Skeletal muscle tissue (tissue), 4 donors: Measurements from ENCODE around the gene TMEM181. TPM values are rescaled to one million over a fixed set of nuclear protein-coding genes. Genes with fewer than 3 reads are reported as not detected.
"Not testable (repeated sequence)": the region's sequence is repeated elsewhere in the genome, so short reads cannot be mapped to it uniquely, and the experiment has no call there.

Experiments
- H3K27ac ChIP-seq: one replicate; pipeline ENCODE4 v1.7.0; 2013; ENCODE audit warnings: mild to moderate bottlenecking, low read depth, low read length, inconsistent platforms
- H3K27me3 ChIP-seq, 3 donors: one replicate each; pipeline ENCODE4 v1.7.0; 2013; ENCODE audit warnings: low read length in 3 of 3; ENCODE audit not compliant: control insufficient read depth in 3 of 3, insufficient read depth in 3 of 3
- H3K36me3 ChIP-seq, 3 donors: one replicate each; pipeline ENCODE4 v1.7.0; 2013; ENCODE audit warnings: low read length in 3 of 3; ENCODE audit not compliant: control insufficient read depth in 3 of 3, insufficient read depth in 3 of 3
- H3K4me1 ChIP-seq, 3 donors: one replicate each; pipeline ENCODE4 v1.7.0; 2013; ENCODE audit warnings: low read length in 3 of 3, mild to moderate bottlenecking in 3 of 3; ENCODE audit not compliant: control insufficient read depth in 3 of 3, insufficient read depth in 3 of 3
- H3K4me3 ChIP-seq, 3 donors: one replicate each; pipeline ENCODE4 v1.7.0; 2013; ENCODE audit warnings: low read length in 3 of 3
- H3K9ac ChIP-seq, 3 donors: one replicate each; pipeline ENCODE4 v1.7.0; 2013; ENCODE audit warnings: low read length in 3 of 3, mild to moderate bottlenecking in 3 of 3, moderate library complexity in 2 of 3, low read depth in 1 of 3
- H3K9me3 ChIP-seq, 3 donors: one replicate each; pipeline ENCODE4 v1.7.0; 2013; ENCODE audit warnings: low read length in 3 of 3; ENCODE audit not compliant: control insufficient read depth in 3 of 3
- total RNA-seq: library from RNA; depleted of rRNA; stranded (reverse); fragments of >200 nt; gene quantifications from one replicate; pipeline ENCODE4 v1.2.3, GENCODE V29; 2014
- donor health status: Osteomylitis.

TMEM181 gene
- total RNA-seq, 1 donor from 2014 or later = 17.2 TPM

DNA sequence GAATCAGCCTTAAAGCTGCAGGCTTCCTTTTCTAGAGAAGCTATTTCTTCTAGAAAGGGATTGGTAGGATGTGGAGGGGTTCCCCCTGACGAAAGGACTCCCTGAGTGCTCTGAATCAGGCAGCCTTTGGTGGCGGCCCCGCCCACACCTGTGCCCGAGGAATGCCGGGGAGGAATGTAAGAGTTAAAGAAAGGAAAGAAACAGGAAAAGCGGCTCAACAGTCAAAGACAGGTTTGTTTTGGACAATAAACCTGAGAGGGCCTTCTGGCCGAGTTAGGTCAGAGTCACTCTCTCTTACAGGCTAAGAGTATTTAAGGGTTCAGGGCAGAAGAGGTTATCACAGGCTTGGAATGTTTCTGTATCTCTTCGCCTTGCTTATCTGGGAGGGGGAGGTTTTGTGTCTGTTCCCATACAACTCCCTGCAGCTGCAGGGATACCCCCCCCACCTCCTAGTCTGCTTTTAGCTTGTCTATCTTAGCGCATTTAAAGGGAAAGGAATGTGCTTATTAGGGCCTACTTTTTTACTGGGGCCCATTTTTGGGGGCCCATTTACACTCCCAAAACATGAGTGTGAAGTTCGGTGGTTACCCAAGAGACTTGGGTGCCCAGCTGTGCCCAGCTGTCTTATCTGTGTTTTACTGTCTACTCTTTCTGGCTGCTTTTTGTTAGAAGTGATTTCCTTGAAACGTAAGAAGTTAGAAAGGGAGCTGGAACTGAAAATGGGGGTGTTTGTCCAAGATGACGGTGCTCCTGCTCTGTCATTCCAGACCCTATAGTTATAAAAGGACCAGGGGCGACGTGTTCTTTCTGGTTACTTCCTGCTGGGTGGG, 51.9 kb downstream of the TMEM181 start:
- H3K36me3 ChIP-seq = peaks cover 13 to 31% (median 25%) of the 10 kb centered on the region in 3 donors
- no peak overlapping the region for H3K27ac ChIP-seq
- no peak overlapping the region for H3K4me3 ChIP-seq
- H3K9ac ChIP-seq = no peak overlapping the region
- no peaks in the 10 kb centered on the region for H3K27me3 ChIP-seq
- no peaks in the 10 kb centered on the region for H3K4me1 ChIP-seq
- H3K9me3 ChIP-seq = no peaks in the 10 kb centered on the region

DNA sequence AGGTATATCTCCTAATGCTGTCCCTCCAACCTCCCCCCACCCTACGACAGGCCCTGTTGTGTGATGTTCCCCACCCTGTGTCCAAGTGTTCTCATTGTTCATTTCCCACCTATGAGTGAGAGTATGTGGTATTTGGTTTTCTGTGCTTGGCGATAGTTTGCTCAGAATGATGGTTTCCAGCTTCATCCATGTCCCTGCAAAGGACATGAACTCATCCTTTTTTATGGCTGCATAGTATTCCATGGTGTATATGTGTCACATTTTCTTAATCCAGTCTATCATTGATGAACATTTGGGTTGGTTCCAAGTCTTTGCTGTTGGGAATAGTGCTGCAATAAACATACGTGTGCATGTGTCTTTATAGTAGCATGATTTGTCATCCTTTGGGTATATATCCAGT, 54.7 kb downstream of the TMEM181 start:
- H3K9ac ChIP-seq, H3K9me3 ChIP-seq, H3K4me3 ChIP-seq, H3K27me3 ChIP-seq, H3K27ac ChIP-seq, H3K4me1 ChIP-seq: not testable (repeated sequence)
- H3K36me3 ChIP-seq = peaks cover 12 to 16% (median 16%) of the 10 kb centered on the region in 3 donors

DNA sequence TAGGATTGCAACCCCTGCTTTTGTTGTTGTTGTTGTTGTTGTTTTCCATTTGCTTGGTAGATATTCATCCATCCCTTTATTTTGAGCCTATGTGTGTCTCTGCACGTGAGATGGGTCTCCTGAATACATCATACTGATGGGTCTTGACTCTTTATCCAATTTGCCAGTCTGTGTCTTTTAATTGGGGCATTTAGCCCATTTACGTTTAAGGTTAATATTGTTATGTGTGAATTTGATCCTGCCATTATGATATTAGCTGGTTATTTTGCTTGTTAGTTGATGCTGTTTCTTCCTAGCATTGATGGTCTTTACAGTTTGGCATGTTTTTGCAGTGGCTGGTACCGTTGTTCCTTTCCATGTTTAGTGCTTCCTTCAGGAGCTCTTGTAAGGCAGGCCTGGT, 58.4 kb downstream of the TMEM181 start:
- H3K27ac ChIP-seq, H3K4me3 ChIP-seq, H3K27me3 ChIP-seq, H3K9me3 ChIP-seq, H3K4me1 ChIP-seq, H3K9ac ChIP-seq: not testable (repeated sequence)
- H3K36me3 ChIP-seq = peaks cover 4 to 11% (median 5%) of the 10 kb centered on the region in 3 donors

DNA sequence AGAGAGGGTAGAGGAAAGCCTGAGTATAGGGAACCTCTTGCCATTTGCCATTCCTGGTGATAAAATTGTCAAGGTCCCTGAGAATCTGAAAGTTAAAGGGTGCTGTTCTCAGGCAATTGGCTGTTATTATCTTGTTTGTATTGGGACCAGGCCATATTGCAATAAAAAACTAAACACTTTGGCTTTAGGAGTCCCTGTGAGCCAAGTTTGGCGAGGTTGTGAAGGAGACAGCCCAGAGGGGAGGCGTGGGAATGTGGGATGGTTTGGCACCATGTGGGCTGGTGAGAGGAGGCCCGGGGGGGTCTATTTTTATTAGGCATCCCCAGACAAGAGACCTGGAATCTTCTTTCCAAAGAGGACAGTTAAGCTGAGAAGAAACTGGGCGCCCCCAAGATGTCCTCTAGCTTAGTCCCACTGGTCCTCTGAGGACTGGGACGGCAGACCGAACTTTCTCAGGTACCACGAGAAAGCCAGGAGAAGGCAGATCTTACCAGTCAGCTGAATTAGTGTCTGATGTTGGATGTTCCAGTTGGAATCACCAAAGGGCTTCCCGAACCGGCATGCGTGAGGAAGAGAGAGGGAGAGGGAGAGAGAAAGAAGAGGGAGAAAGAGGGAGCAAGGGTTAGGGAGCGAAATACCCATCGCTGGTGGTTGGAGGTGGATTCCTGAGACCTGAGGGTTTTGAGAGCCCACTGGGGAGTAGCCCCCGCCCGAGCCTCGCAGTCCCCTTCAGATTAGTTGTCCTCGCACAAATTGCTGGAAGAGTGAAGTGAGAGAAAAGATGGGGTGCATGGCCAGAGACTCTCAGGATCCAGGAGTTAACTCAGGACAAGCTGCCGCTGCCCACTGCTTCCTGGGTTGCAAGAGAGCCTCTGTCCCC, 60.3 kb downstream of the TMEM181 start:
- Histone ChIP-seq H3K4me1 (no peaks in the 10 kb centered on the region), H3K9ac (no peak overlapping the region), H3K36me3 (peaks cover 7 to 11% (median 8%) of the 10 kb centered on the region in 3 donors), H3K4me3 (no peak overlapping the region), H3K27ac (no peak overlapping the region), H3K27me3 (no peaks in the 10 kb centered on the region), H3K9me3 (no peaks in the 10 kb centered on the region)

DNA sequence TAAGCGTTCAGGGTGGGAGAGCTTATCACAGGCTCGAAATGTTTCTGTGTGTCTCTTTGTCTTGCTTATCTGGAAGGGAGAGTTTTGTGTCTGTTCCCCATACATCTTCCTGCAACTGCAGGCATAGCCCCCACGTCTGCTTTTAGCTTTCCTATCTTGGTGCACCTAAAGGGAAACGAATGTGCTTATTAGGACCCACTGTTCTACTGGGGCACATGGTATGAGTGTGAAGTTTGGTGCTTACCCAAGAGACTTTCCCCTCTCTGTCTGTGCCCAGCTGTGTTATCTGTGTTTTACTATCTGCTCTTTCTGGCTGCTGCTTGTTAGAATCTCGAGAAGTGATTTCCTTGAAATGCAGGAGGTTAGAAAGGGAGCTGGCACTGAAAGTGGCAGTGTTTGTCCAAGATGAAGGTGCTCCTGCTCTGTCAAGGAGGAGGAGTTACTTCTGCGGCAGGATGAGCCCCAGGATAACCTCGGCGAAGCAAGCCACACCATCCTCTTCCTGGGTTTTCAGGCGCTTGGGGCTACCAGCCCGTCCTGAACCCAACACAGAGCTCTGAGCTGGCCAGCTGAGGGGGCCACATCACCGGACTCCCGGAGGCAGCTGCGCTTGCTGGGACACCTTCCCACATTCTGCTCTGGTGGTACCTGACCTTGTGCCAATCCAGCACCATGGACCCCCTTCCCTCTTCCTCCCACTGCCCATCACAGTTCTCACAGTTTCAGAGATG, 61.2 kb downstream of the TMEM181 start:
- H3K4me1 ChIP-seq = no peaks in the 10 kb centered on the region
- H3K36me3 ChIP-seq = peaks cover 7 to 16% (median 15%) of the 10 kb centered on the region in 3 donors
- H3K27me3 ChIP-seq = no peaks in the 10 kb centered on the region
- H3K27ac ChIP-seq = no peak overlapping the region
- H3K9ac ChIP-seq = no peak overlapping the region
- no peak overlapping the region for H3K4me3 ChIP-seq
- no peaks in the 10 kb centered on the region for H3K9me3 ChIP-seq

DNA sequence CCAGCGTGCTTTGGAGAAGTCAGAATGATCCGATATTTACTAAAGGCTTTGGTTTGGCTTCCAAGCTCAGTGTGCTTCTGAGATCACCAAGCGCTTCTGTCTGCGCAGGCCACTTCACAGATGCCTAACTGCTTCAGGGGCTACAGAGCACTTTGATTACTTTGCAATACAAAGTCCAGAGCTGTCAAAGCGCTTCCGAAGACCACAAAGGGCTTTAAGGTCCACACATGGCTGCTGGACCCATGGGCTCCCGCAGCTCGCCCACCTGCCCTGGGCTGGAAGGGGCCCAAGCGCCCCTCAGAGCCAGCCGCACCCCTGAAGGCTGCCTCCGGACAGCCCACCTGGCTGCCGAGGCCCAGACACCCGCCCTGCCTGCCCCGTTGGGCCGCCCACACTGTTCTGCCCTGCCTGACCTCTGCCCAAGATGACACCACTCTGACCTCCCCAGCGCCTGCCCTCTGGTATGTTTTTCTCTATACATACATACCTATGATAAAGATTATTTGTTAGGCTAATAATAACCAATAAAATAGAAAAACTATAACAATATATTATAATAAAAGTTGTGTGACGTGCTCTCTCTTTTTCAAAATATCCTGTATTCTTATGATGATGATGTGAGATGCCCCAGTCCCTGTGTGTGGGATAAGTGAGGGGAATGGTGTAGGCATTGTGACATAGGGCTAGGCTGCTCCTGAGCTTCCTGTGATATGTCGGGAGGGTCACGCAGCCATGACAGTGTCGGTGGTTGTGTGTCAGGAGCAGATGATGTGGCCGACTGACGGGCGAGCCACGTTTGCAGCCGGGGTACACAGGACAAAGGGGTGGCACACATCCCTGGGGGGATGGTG, 62.0 kb downstream of the TMEM181 start:
- no peak overlapping the region for H3K27ac ChIP-seq
- no peaks in the 10 kb centered on the region for H3K4me1 ChIP-seq
- no peaks in the 10 kb centered on the region for H3K27me3 ChIP-seq
- H3K4me3 ChIP-seq = no peak overlapping the region
- no peak overlapping the region for H3K9ac ChIP-seq
- H3K9me3 ChIP-seq = no peaks in the 10 kb centered on the region
- peaks cover 12 to 23% (median 23%) of the 10 kb centered on the region in 3 donors for H3K36me3 ChIP-seq

DNA sequence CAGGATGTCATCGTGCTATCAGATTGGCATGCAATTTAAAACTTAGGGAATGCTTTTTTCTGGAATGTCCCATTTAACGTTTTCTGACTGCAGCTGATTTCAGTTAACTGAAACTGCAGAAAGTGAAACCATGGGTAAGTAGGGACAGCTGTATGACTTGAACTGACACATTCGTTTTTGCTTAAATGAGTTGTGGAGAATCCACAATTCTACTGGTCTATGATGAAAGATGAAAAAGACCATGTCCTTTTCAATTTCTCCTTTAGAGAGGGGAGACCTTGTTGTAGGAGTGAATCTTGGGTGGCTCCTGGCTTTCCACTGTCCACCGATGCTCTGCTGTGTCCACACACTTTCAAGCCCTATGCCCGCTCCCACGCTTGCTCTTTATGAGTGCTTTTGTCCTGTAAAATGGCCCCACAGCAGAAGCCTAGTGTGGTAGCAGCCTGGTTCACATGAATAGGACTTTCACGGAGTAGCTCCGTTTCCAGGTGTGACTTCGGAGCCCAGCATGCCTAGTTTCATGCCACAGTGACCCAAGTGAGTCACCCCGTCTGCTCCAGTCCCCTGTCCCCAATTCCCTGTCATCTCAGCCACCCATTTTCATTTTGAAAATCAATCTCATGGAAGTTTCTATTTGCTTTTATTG, 62.8 kb downstream of the TMEM181 start:
- Histone ChIP-seq H3K4me1 (peaks cover 0 to 3% (median 0%) of the 10 kb centered on the region in 3 donors), H3K4me3 (no peak overlapping the region), H3K27me3 (no peaks in the 10 kb centered on the region), H3K9me3 (no peaks in the 10 kb centered on the region), H3K36me3 (peaks cover 18 to 31% (median 28%) of the 10 kb centered on the region in 3 donors), H3K27ac (no peak overlapping the region), H3K9ac (no peak overlapping the region)

DNA sequence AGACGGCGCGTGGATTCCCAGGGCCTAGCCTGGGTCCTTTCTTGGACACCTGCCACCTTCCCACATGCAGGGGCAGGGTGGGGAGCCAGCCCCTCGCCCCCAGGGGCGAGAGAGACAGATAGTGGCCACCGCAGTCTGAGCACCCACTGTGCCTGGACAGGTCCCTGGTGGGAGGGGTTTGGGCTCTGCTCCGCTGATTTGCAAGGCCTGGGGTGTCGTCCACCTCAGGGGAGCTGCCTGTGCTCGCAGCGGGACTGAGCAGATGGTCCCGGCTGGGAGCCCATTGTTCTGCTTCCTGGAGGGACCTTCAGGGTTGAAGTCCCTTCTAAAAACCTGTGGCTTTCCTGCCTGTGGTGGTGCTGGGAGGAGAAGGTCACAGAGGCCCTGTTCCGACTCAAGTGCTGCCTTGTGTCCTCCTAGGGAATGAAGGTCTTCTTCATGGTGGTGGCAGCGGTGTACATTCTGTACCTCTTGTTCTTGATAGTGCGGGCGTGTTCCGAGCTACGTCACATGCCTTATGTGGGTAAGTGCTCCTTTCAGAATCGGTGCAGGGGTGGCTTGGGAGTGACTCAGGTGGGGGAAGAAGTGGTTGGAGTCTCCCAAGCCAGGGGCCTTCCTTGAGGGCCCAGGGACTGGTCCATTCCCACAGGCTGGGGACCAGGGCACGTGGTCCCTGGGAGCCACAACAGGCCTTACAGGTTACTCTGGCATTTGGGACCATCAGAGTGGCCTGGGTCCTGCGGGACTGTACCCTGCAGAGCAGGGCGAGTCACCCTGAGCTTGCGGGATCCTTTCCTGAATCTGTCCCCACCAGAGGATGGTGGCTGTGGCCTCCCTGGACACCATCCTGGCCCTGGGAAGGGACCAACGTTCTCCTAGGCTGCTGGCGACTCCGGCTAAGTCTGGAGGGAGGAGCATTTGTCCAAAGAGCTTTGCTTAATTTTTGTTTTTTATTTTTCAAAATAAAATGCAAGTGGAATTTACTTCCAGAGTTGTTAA, 65.1 kb downstream of the TMEM181 start:
- no peak overlapping the region for H3K27ac ChIP-seq
- H3K36me3 ChIP-seq = peaks cover 18 to 32% (median 27%) of the 10 kb centered on the region in 3 donors
- H3K4me3 ChIP-seq = no peak overlapping the region
- no peak overlapping the region for H3K9ac ChIP-seq
- H3K9me3 ChIP-seq = no peaks in the 10 kb centered on the region
- H3K4me1 ChIP-seq = peaks cover 14 to 25% (median 17%) of the 10 kb centered on the region in 3 donors
- H3K27me3 ChIP-seq = no peaks in the 10 kb centered on the region
